SK-N-SH (cell line): ENCODE measurements around the gene RASL10B. TPM values are rescaled to one million over a fixed set of nuclear protein-coding genes. Genes with fewer than 3 reads are reported as not detected.
"Not testable (repeated sequence)": the region's sequence is repeated elsewhere in the genome, so short reads cannot be mapped to it uniquely, and the experiment has no call there.

Experiments used
- CTCF ChIA-PET: fragments of 300-600, 350-600 bp; formaldehyde crosslinking; extraction: SDS; loops from one replicate; lab custom pipeline; 2021; lab: Yijun Ruan, JAX
- POLR2A ChIA-PET: fragments of 350-600 bp; sonication (Branson Sonifier 250); formaldehyde crosslinking; extraction: SDS; loops from one replicate; lab custom pipeline; 2020; ENCODE audit warnings: antibody characterized with exemption, inconsistent platforms; lab: Yijun Ruan, JAX
- DNase-seq: peaks from one replicate; pipeline ENCODE4 v3.0.0; 2012
- H2AFZ ChIP-seq: fragments of 200-600 bp; sonication (generic); 2 replicates; pipeline ENCODE4 v1.8.1; 2016; ENCODE audit warnings: antibody characterized with exemption, mild to moderate bottlenecking, low read depth
- H3F3A ChIP-seq: fragments of 200-600 bp; sonication (generic); replicated peaks from 2 replicates; pipeline ENCODE3; 2016; ENCODE audit warnings: antibody characterized with exemption, mild to moderate bottlenecking; ENCODE audit not compliant: insufficient read depth
- H3K27ac ChIP-seq, 2 experiments: fragments of 200-500 bp in 1 of 2; fragments of 200-600 bp in 1 of 2; sonication (Bioruptor generic) in 1 of 2; sonication (generic), shearing (Covaris generic) in 1 of 2; 2 replicates each; pipeline versions ENCODE4 v1.5.1 to v1.6.1; 2014 to 2016; ENCODE audit warnings: low read depth in 2 of 2, inconsistent platforms in 1 of 2, low read length in 1 of 2, mild to moderate bottlenecking in 1 of 2, mixed read lengths in 1 of 2
- H3K27me3 ChIP-seq: fragments of 200-600 bp; sonication (generic), shearing (Covaris generic); 2 replicates; pipeline ENCODE4 v1.6.1; 2016; ENCODE audit warnings: mixed run types; ENCODE audit not compliant: insufficient read depth
- H3K36me3 ChIP-seq, 2 experiments: fragments of 200-500 bp in 1 of 2; fragments of 200-600 bp in 1 of 2; sonication (Bioruptor generic) in 1 of 2; sonication (generic) in 1 of 2; replicated peaks in 1 of 2; 2 replicates each; pipeline versions ENCODE3 to v1.5.1; 2014 to 2016; ENCODE audit warnings: low read length in 1 of 2, mild to moderate bottlenecking in 1 of 2; ENCODE audit not compliant: insufficient read depth in 2 of 2, control insufficient read depth in 1 of 2
- H3K4me1 ChIP-seq, 2 experiments: fragments of 200-500 bp in 1 of 2; fragments of 200-600 bp in 1 of 2; sonication (Bioruptor generic) in 1 of 2; sonication (generic), shearing (Covaris generic) in 1 of 2; 2 replicates each; pipeline versions ENCODE4 v1.5.1 to v1.6.1; 2014 to 2016; ENCODE audit warnings: low read depth in 1 of 2, low read length in 1 of 2, mixed run types in 1 of 2; ENCODE audit not compliant: insufficient read depth in 2 of 2, control insufficient read depth in 1 of 2
- H3K4me2 ChIP-seq: fragments of 200-600 bp; sonication (generic), shearing (Covaris generic); 2 replicates; pipeline ENCODE4 v1.6.1; 2017; ENCODE audit warnings: mixed run types
- H3K4me3 ChIP-seq, 2 experiments: fragments of 200-500 bp in 1 of 2; fragments of 200-600 bp in 1 of 2; sonication (Bioruptor generic) in 1 of 2; sonication (generic), shearing (Covaris generic) in 1 of 2; 2 replicates each; pipeline versions ENCODE4 v1.5.1 to v1.8.1; 2014 to 2016; ENCODE audit warnings: low read depth in 2 of 2, inconsistent platforms in 1 of 2, low read length in 1 of 2, mild to moderate bottlenecking in 1 of 2, mixed read lengths in 1 of 2, moderate library complexity in 1 of 2
- H3K79me2 ChIP-seq: fragments of 200-600 bp; sonication (generic); 2 replicates; pipeline ENCODE4 v1.8.1; 2017; ENCODE audit warnings: mild to moderate bottlenecking; ENCODE audit not compliant: insufficient read depth
- H3K9ac ChIP-seq: fragments of 200-600 bp; sonication (generic); 2 replicates; pipeline ENCODE4 v1.6.1; 2017; ENCODE audit warnings: mixed run types
- H3K9me2 ChIP-seq: fragments of 200-600 bp; sonication (generic); 2 replicates; pipeline ENCODE4 v1.6.1; 2017; ENCODE audit warnings: mixed run types
- H3K9me3 ChIP-seq: fragments of 200-600 bp; sonication (generic); 2 replicates; pipeline ENCODE4 v1.6.1; 2017; ENCODE audit warnings: mixed run types, mild to moderate bottlenecking, moderate library complexity
- H4K20me1 ChIP-seq: fragments of 200-600 bp; sonication (generic); 2 replicates; pipeline ENCODE4 v1.6.1; 2017; ENCODE audit warnings: mild to moderate bottlenecking, mixed run types; ENCODE audit not compliant: insufficient read depth
- EZH2phosphoT487 ChIP-seq: fragments of 200-600 bp; sonication (generic); IDR thresholded peaks from 2 replicates; pipeline ENCODE4 v1.6.1; 2017; ENCODE audit warnings: low read depth, mixed run types, mild to moderate bottlenecking, antibody characterized with exemption, moderate library complexity, borderline replicate concordance
- IRF3 ChIP-seq: fragments of 150-350 bp; IDR thresholded peaks from 2 replicates; pipeline ENCODE4 v1.6.1; 2016; ENCODE audit warnings: mild to moderate bottlenecking, low read depth, low read length
- JUND ChIP-seq: IDR thresholded peaks from 2 replicates; pipeline ENCODE4 v1.4.0; 2012
- REST ChIP-seq: IDR thresholded peaks from 2 replicates; pipeline ENCODE4 v1.6.1; 2012; ENCODE audit warnings: mild to moderate bottlenecking, low read depth, low read length, moderate library complexity
- RFX5 ChIP-seq: IDR thresholded peaks from 2 replicates; pipeline ENCODE4 v1.6.1; 2012; ENCODE audit warnings: mild to moderate bottlenecking, improper control_type of control experiment, low read length
- WGBS: methylation state at CpG from one replicate; pipeline ENCODE4 v1.1.6; 2017; ENCODE audit warnings: low lambda C conversion rate; 5-methylcytosine and 5-hydroxymethylcytosine counted together
- polyA plus RNA-seq, 3 experiments: library from polyadenylated mRNA; depleted of rRNA; stranded (reverse); fragments of >200 nt; gene quantifications; 2 replicates each; pipeline ENCODE4 v1.2.3, GENCODE V29; 2012

The RASL10B gene
- polyA plus RNA-seq, 1 of the 3 experiments (the other 2 are of a cell fraction): 4.2 TPM

- CTCF ChIA-PET: interaction anchor here (1.0 kb wide), 1 partner anchor 62 kb away, joined by 3 read pairs; no protein-coding TSS in a partner anchor
- WGBS: 97% methylated on average over 5 of the region's 5 CpGs
- H4K20me1 ChIP-seq: 0 out of 2 replicates have a peak, but pooled peaks cover 4% of the 10 kb centered on the region
Measured at GRCh38 chr17:35701491-35701890, 29.9 kb upstream of the RASL10B start.

GRCh38 chr17:35703308-35703707 lies 28.1 kb upstream of the RASL10B start:
- POLR2A ChIA-PET, H2AFZ ChIP-seq, H3K27me3 ChIP-seq, H3K4me2 ChIP-seq, H3K4me1 ChIP-seq, H4K20me1 ChIP-seq, H3F3A ChIP-seq, H3K9me2 ChIP-seq, DNase-seq, H3K9ac ChIP-seq, H3K27ac ChIP-seq, H3K9me3 ChIP-seq, H3K4me3 ChIP-seq: not testable (repeated sequence)
- WGBS: 97% methylated on average over 2 of the region's 2 CpGs
- H3K79me2 ChIP-seq: peaks cover 14% of the 10 kb centered on the region; the same call in 1 of the 2 replicates
- H3K36me3 ChIP-seq: peaks cover 12 to 19% of the 10 kb centered on the region in 2 experiments
- CTCF ChIA-PET: interaction anchor here (1.0 to 2.6 kb wide), 3 partner anchors 20 to 45 kb away, joined by 3 to 13 read pairs (median 3); no protein-coding TSS in a partner anchor

More at GRCh38 chr17:35701491-35701890, 29.9 kb upstream of the RASL10B start:
- H3K4me3 ChIP-seq: no peak overlapping the region
- no peak for DNase-seq
- no peaks in the 10 kb centered on the region for H3K4me1 ChIP-seq
- H3K9me2 ChIP-seq: no peaks in the 10 kb centered on the region
- no peak overlapping the region for H3K9ac ChIP-seq
- POLR2A ChIA-PET: no interaction called here
- no peak overlapping the region for H3K27ac ChIP-seq
- no peak overlapping the region for H3K4me2 ChIP-seq
- H3K27me3 ChIP-seq: no peaks in the 10 kb centered on the region
- no peaks in the 10 kb centered on the region for H3K9me3 ChIP-seq
- no peak for TF ChIP-seq JUND
- TF ChIP-seq REST: no peak
- no peak for TF ChIP-seq RFX5
- TF ChIP-seq IRF3: no peak
- TF ChIP-seq EZH2phosphoT487: no peak
- no peak overlapping the region for H2AFZ ChIP-seq
- peaks cover 17 to 26% of the 10 kb centered on the region in 2 experiments for H3K36me3 ChIP-seq
- H3K79me2 ChIP-seq: peaks cover 14% of the 10 kb centered on the region
- H3F3A ChIP-seq: no peaks in the 10 kb centered on the region
